Activated effector memory CD4-positive, alpha-beta T cell treated with Interleukin-2 at 50 U/mL for 16 hours (primary cell): ENCODE data around the gene RGS9BP.
A peak's percentile ranks its signal among the peaks of the same experiment; 100 is the strongest.
"Not testable (repeated sequence)": the region's sequence is repeated elsewhere in the genome, so short reads cannot be mapped to it uniquely, and the experiment has no call there.

Experiments
- DNase-seq: peaks from one replicate; pipeline ENCODE4 v3.0.0-alpha.2; 2020

RGS9BP gene

GRCh38 chr19:32675720-32676185 is at the start of gene RGS9BP:
Gene RGS9BP (plus strand): TSS chr19:32675848. CDS start chr19:32676264, 416 bp downstream.
- DNase-seq: peak; percentile 60

GRCh38 chr19:32626969-32627368 is 48.7 kb upstream of the RGS9BP start:
- no peak for DNase-seq

- DNase-seq: no peak
Observed at GRCh38 chr19:32627714-32628270, 47.9 kb upstream of the RGS9BP start.

GRCh38 chr19:32630338-32630737 is 45.3 kb upstream of the RGS9BP start:
- DNase-seq: no peak

GRCh38 chr19:32631381-32631780 is 44.3 kb upstream of the RGS9BP start:
- DNase-seq: no peak

GRCh38 chr19:32637480-32637879 is 38.2 kb upstream of the RGS9BP start:
- no peak for DNase-seq

GRCh38 chr19:32638625-32639024 is 37.0 kb upstream of the RGS9BP start:
- DNase-seq: no peak

- DNase-seq: peak; percentile 60
Observed at GRCh38 chr19:32642771-32643170, 32.9 kb upstream of the RGS9BP start.

- DNase-seq: no peak
Observed at GRCh38 chr19:32646556-32646955, 29.1 kb upstream of the RGS9BP start.

- DNase-seq: no peak
Observed at GRCh38 chr19:32647361-32647760, 28.3 kb upstream of the RGS9BP start.

- no peak for DNase-seq
Observed at GRCh38 chr19:32649751-32650150, 25.9 kb upstream of the RGS9BP start.

GRCh38 chr19:32650671-32651070 is 25.0 kb upstream of the RGS9BP start:
- no peak for DNase-seq

GRCh38 chr19:32651729-32652140 is 23.9 kb upstream of the RGS9BP start:
- DNase-seq: no peak

GRCh38 chr19:32652331-32652730 is 23.3 kb upstream of the RGS9BP start:
- DNase-seq: not testable (repeated sequence)

- DNase-seq: no peak
Observed at GRCh38 chr19:32652894-32653598, 22.6 kb upstream of the RGS9BP start.

- DNase-seq: no peak
Observed at GRCh38 chr19:32653599-32653915, 22.1 kb upstream of the RGS9BP start.

GRCh38 chr19:32656379-32656778 is 19.3 kb upstream of the RGS9BP start:
- not testable (repeated sequence) for DNase-seq

- DNase-seq: no peak
Observed at GRCh38 chr19:32658075-32658474, 17.6 kb upstream of the RGS9BP start.

GRCh38 chr19:32658527-32658926 is 17.1 kb upstream of the RGS9BP start:
- no peak for DNase-seq

- no peak for DNase-seq
Observed at GRCh38 chr19:32661318-32661717, 14.3 kb upstream of the RGS9BP start.

- no peak for DNase-seq
Observed at GRCh38 chr19:32662186-32662585, 13.5 kb upstream of the RGS9BP start.

- DNase-seq: no peak
Observed at GRCh38 chr19:32666084-32666483, 9.6 kb upstream of the RGS9BP start.

GRCh38 chr19:32669310-32669709 is 6.3 kb upstream of the RGS9BP start:
- DNase-seq: no peak

GRCh38 chr19:32671883-32672593 is 3.6 kb upstream of the RGS9BP start:
- DNase-seq: no peak
